Adrenal gland (tissue), 12 donors: Measurements from ENCODE around the gene PPIA. TPM values are rescaled to one million over a fixed set of nuclear protein-coding genes. Genes with fewer than 3 reads are reported as not detected.

ENCODE experiments used
- DNase-seq, 7 donors: peaks; one replicate each; pipeline ENCODE4 v3.0.0-alpha.2; 2019 to 2020
- H3K27ac ChIP-seq, 5 donors: fragments of 200-600 bp; sonication (generic) in 4 of 5; 1 replicate in 3 of 5; 2 replicates in 2 of 5; pipeline versions ENCODE4 v1.5.1 to v1.8.0; 2016 to 2020; ENCODE audit warnings: mild to moderate bottlenecking in 1 of 5
- H3K27me3 ChIP-seq: fragments of 200-600 bp; 2 replicates; pipeline ENCODE4 v1.8.0; 2021
- H3K36me3 ChIP-seq, 2 donors: fragments of 200-600 bp; replicated peaks in 1 of 2; 1 replicate in 1 of 2; 2 replicates in 1 of 2; pipeline versions ENCODE4 v1.5.1 to v1.8.0; 2018 to 2022
- H3K4me1 ChIP-seq, 2 donors: fragments of 200-600 bp; replicated peaks in 1 of 2; 1 replicate in 1 of 2; 2 replicates in 1 of 2; pipeline versions ENCODE4 v1.5.1 to v1.8.0; 2018 to 2021
- H3K4me3 ChIP-seq, 4 donors: fragments of 200-600 bp; sonication (generic) in 3 of 4; one replicate each; pipeline ENCODE4 v1.5.1; 2016 to 2018
- H3K9me3 ChIP-seq, 3 donors: fragments of 200-600 bp; sonication (generic) in 1 of 3; replicated peaks in 1 of 3; 1 replicate in 2 of 3; 2 replicates in 1 of 3; pipeline versions ENCODE4 v1.5.1 to v1.8.0; 2016 to 2021
- CTCF ChIP-seq, 6 experiments: fragments of 450-650 bp in 4 of 6; fragments of 200-600 bp in 2 of 6; sonication (generic) in 1 of 6; IDR thresholded peaks; 1 replicate in 5 of 6; 2 replicates in 1 of 6; pipeline versions ENCODE4 v1.5.1 to v1.8.0; 2016 to 2021; ENCODE audit warnings: antibody characterized with exemption in 6 of 6, mild to moderate bottlenecking in 2 of 6, moderate library complexity in 1 of 6
- POLR2A ChIP-seq, 2 donors: fragments of 450-650 bp; IDR thresholded peaks; one replicate each; pipeline ENCODE4 v1.6.1; 2017; ENCODE audit warnings: antibody characterized with exemption in 2 of 2, mild to moderate bottlenecking in 2 of 2, moderate library complexity in 1 of 2
- WGBS, 4 donors: extraction: QIAGEN DNeasy Blood & Tissue Kit in 2 of 4; methylation state at CpG; one replicate each; pipeline versions ENCODE4 v1.1.5 to v1.1.7; 2013 to 2017; 5-methylcytosine and 5-hydroxymethylcytosine counted together
- intact Hi-C, 2 donors: fragments of 100-400 bp; cut with DNase I; formaldehyde crosslinking; loops; one replicate each; pipeline versions ENCODE4 v1.14.1 to v1.15.0; 2022 to 2023
- polyA plus RNA-seq, 3 donors: library from polyadenylated mRNA; stranded (reverse); fragments of 200-250 nt in 2 of 3; fragments of 350-450 nt in 1 of 3; fragmentation: Illumina TruSeq in 1 of 3; extraction: RNeasy Lipid Tissue Mini Kit (QIAGEN cat#74804) in 1 of 3; gene quantifications; one replicate each; pipeline ENCODE4 v1.2.3, GENCODE V29; 2013 to 2014
- total RNA-seq, 9 donors: library from RNA; depleted of rRNA in 4 of 9; stranded (reverse); fragments of >200 nt in 4 of 9; fragments of 120-200 nt in 1 of 9; fragmentation: NEBNext Ultra II Directional in 1 of 9; extraction: Animal tissue kit (Norgen Biotek cat#: 25700) in 1 of 9; gene quantifications; one replicate each; pipeline versions ENCODE4 v1.1.0 to v1.2.4, GENCODE V29; 2013 to 2023
- donor health status: healthy with polysubstance abuse.
- donor health status: Bipolar disorder and iron deficiency.
- donor health status: DM: yes; HTN: yes; CAD: no.
- donor health status: DM: no; HTN: no; CAD: no.
- donor health status: DM: no; HTN: no; CAD: no.
- donor health status: DM: yes; HTN: yes; CAD: no.

The PPIA gene
- total and polyA plus RNA-seq, 12 donors = 589 to 3,672 (median 1,389) TPM

- Histone ChIP-seq H3K27me3 (no peaks in the 10 kb centered on the region), H3K9me3 (no peaks in the 10 kb centered on the region), H3K27ac (peak overlapping the region; percentile 91 to 100 (median 94)), H3K36me3 (no peaks in the 10 kb centered on the region), H3K4me3 (peak overlapping the region in 3 of 4 donors; percentile 49 to 83 (median 53)), H3K4me1 (peaks cover 4 to 45% of the 10 kb centered on the region in 2 donors)
- no peak for DNase-seq
- TF ChIP-seq CTCF (IDR thresholded peaks at IDR 0.05) (no peak), POLR2A (IDR thresholded peaks at IDR 0.05) (no peak)
- WGBS, 4 donors = 0 to 1% (median 0%) methylated on average over 12 of the region's 12 CpGs
- intact Hi-C loops = loop anchor here in 1 of 2 donors (5.0 kb wide), 1 partner anchor 255 kb away; no protein-coding TSS in a partner anchor
Measured at GRCh38 chr7:44846816-44847508, 50.5 kb downstream of the PPIA start.

DNA sequence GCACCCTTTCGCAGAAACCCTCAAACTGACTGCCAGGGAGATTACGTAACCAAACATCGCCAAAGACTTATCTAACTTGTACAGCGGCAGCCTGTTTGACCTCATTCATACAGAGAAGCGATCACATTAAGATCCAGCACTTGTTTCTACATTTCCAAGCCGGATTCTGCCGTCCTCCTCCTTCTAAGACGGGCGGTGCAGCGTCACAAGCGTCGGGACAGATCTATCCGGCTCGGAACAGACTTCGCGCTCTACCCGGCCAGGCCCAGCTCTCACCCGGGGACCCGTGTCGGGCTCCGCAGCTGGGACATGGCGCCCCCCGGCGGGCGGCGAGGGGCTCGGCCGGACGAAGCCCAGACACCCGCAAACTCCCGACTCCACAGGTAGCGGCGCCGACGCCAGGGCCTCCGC lies 51.0 kb downstream of the PPIA start:
- TF ChIP-seq POLR2A (IDR thresholded peaks at IDR 0.05) = no peak
- peak; percentile 54 to 94 (median 80) for TF ChIP-seq CTCF (IDR thresholded peaks at IDR 0.05)
- DNase-seq = peak; percentile 87 to 94 (median 91)

GRCh38 chr7:44847920-44848634 lies 51.6 kb downstream of the PPIA start, which contains the start of gene H2AZ2:
TSS of gene H2AZ2 (minus strand) at chr7:44848087. CDS start at chr7:44847971, 116 bp downstream.
- no peaks in the 10 kb centered on the region for H3K9me3 ChIP-seq
- TF ChIP-seq CTCF (IDR thresholded peaks at IDR 0.05) (peak in 1 of 6 experiments; percentile 38), POLR2A (IDR thresholded peaks at IDR 0.05) (peak; percentile 92 to 94)
- peak; percentile 100 for DNase-seq
- H3K27me3 ChIP-seq = no peaks in the 10 kb centered on the region
- H3K36me3 ChIP-seq = no peaks in the 10 kb centered on the region
- intact Hi-C loops = loop anchor here in 1 of 2 donors (5.0 kb wide), 1 partner anchor 256 kb away; no protein-coding TSS in a partner anchor
- H3K4me3 ChIP-seq = peak within 1 kb of the TSS; percentile 24 to 83 (median 51)
- 0 to 1% (median 1%) methylated on average over 26 to 70 of the region's 70 CpGs for WGBS, 4 donors
- peak within 1 kb of the TSS; percentile 91 to 100 (median 94) for H3K27ac ChIP-seq
- peaks cover 4 to 35% of the 10 kb centered on the region in 2 donors for H3K4me1 ChIP-seq

More for the DNA sequence above, 51.0 kb downstream of the PPIA start:
- intact Hi-C loops = loop anchor here in 1 of 2 donors (5.0 kb wide), 1 partner anchor 255 kb away; no protein-coding TSS in a partner anchor
- Histone ChIP-seq H3K4me1 (peaks cover 4 to 41% of the 10 kb centered on the region in 2 donors), H3K9me3 (no peaks in the 10 kb centered on the region), H3K27me3 (no peaks in the 10 kb centered on the region), H3K36me3 (no peaks in the 10 kb centered on the region), H3K27ac (peak overlapping the region; percentile 91 to 100 (median 94)), H3K4me3 (peak overlapping the region; percentile 24 to 83 (median 51))
- 0 to 1% (median 1%) methylated on average over 7 to 36 of the region's 36 CpGs for WGBS, 4 donors
